B cell (primary cell): ENCODE results near the gene EXOC7. TPM values are rescaled to one million over a fixed set of nuclear protein-coding genes. Genes with fewer than 3 reads are reported as not detected.

Source experiments
- ATAC-seq: fragments of 200-7000 bp; cut with Tn5 transposase; one replicate; pipeline ENCODE4 v1.10.0; 2021; ENCODE audit warnings: low read depth, mild to moderate bottlenecking, moderate number of reproducible peaks, moderate library complexity
- CTCF ChIA-PET: fragments of 350-600 bp; sonication (Branson Sonifier 250); formaldehyde crosslinking; loops from one replicate; lab custom pipeline; 2021; ENCODE audit warnings: antibody characterized with exemption, inconsistent platforms; lab: Charles Lee
- POLR2A ChIA-PET: fragments of 350-600 bp; sonication (Branson Sonifier 250); formaldehyde crosslinking; loops from one replicate; lab custom pipeline; 2021; ENCODE audit warnings: antibody characterized with exemption; lab: Charles Lee
- DNase-seq: peaks from one replicate; pipeline ENCODE4 v3.0.0; 2013
- H2AFZ ChIP-seq: 2 replicates; pipeline ENCODE4 v1.6.1; 2012; ENCODE audit warnings: mild to moderate bottlenecking, low read depth, low read length; ENCODE audit not compliant: insufficient read depth, poor library complexity, severe bottlenecking
- H3K27ac ChIP-seq, 2 donors: 1 replicate in 1 of 2; 2 replicates in 1 of 2; pipeline ENCODE4 v1.5.1; 2012 to 2013; ENCODE audit warnings: low read length in 2 of 2, mild to moderate bottlenecking in 2 of 2, moderate library complexity in 1 of 2
- H3K27me3 ChIP-seq, 4 experiments: fragments of 200-600 bp in 1 of 4; sonication (generic) in 1 of 4; replicated peaks in 1 of 4; 1 replicate in 2 of 4; 2 replicates in 2 of 4; pipeline versions ENCODE4 v1.6.1 to v1.7.0; 2013 to 2016; ENCODE audit warnings: low read length in 3 of 4, mild to moderate bottlenecking in 2 of 4, mixed read lengths in 1 of 4, moderate library complexity in 1 of 4; ENCODE audit not compliant: insufficient read depth in 4 of 4, control insufficient read depth in 3 of 4; ENCODE audit errors: control extremely low read depth in 1 of 4
- H3K36me3 ChIP-seq, 2 experiments: replicated peaks in 1 of 2; 1 replicate in 1 of 2; 2 replicates in 1 of 2; pipeline versions ENCODE4 v1.6.1 to v1.7.1; 2013; ENCODE audit warnings: low read length in 1 of 2; ENCODE audit not compliant: insufficient read depth in 2 of 2, control insufficient read depth in 1 of 2; ENCODE audit errors: control extremely low read depth in 1 of 2, extremely low read depth in 1 of 2
- H3K4me1 ChIP-seq, 2 donors: fragments of 200-600 bp in 1 of 2; sonication (generic) in 1 of 2; 1 replicate in 1 of 2; 2 replicates in 1 of 2; pipeline versions ENCODE4 v1.5.1 to v1.6.1; 2013 to 2017; ENCODE audit warnings: low read length in 2 of 2; ENCODE audit not compliant: control insufficient read depth in 2 of 2, insufficient read depth in 2 of 2
- H3K4me2 ChIP-seq: replicated peaks from 2 replicates; pipeline ENCODE3; 2012; ENCODE audit warnings: mild to moderate bottlenecking, low read depth, low read length; ENCODE audit not compliant: poor library complexity, severe bottlenecking
- H3K4me3 ChIP-seq, 5 experiments: fragments of 200-600 bp in 1 of 5; sonication (generic) in 1 of 5; 1 replicate in 3 of 5; 2 replicates in 2 of 5; pipeline versions ENCODE4 v1.5.1 to v1.7.0; 2011 to 2016; ENCODE audit warnings: low read length in 4 of 5, mild to moderate bottlenecking in 4 of 5, low read depth in 2 of 5, control low read depth in 1 of 5, moderate library complexity in 1 of 5; ENCODE audit not compliant: insufficient read depth in 1 of 5; ENCODE audit errors: control extremely low read depth in 1 of 5, extremely low read depth in 1 of 5
- H3K79me2 ChIP-seq: fragments of 200-600 bp; sonication (generic); one replicate; pipeline ENCODE4 v1.6.0; 2016; ENCODE audit warnings: low read length; ENCODE audit not compliant: control insufficient read depth, insufficient read depth
- H3K9ac ChIP-seq: fragments of 200-600 bp; sonication (generic); 2 replicates; pipeline ENCODE4 v1.6.1; 2017; ENCODE audit warnings: mild to moderate bottlenecking, low read length, moderate library complexity
- H3K9me3 ChIP-seq, 3 donors: one replicate each; pipeline versions ENCODE4 v1.6.1 to v1.7.1; 2013; ENCODE audit warnings: low read length in 2 of 3; ENCODE audit not compliant: control insufficient read depth in 2 of 3, insufficient read depth in 1 of 3; ENCODE audit errors: control extremely low read depth in 1 of 3
- H4K20me1 ChIP-seq: 2 replicates; pipeline ENCODE4 v1.6.0; 2012; ENCODE audit warnings: mild to moderate bottlenecking, low read length; ENCODE audit not compliant: insufficient read depth, control insufficient read depth, poor library complexity, severe bottlenecking
- H3K27ac Mint-ChIP-seq: one replicate; pipeline ENCODE4 v1.8.0; 2021; ENCODE audit warnings: mixed read lengths
- H3K27me3 Mint-ChIP-seq: one replicate; pipeline ENCODE4 v1.8.0; 2021; ENCODE audit warnings: mixed read lengths
- H3K4me1 Mint-ChIP-seq: one replicate; pipeline ENCODE4 v1.8.0; 2021; ENCODE audit warnings: mixed read lengths
- H3K4me3 Mint-ChIP-seq: one replicate; pipeline ENCODE4 v1.8.0; 2021; ENCODE audit warnings: mixed read lengths
- H3K9me3 Mint-ChIP-seq: one replicate; pipeline ENCODE4 v1.8.0; 2022; ENCODE audit warnings: mixed read lengths; ENCODE audit not compliant: insufficient read depth
- EZH2 ChIP-seq: IDR thresholded peaks from 2 replicates; pipeline ENCODE4 v1.6.1; 2012; ENCODE audit warnings: borderline replicate concordance, low read depth, mild to moderate bottlenecking, moderate library complexity, low read length; ENCODE audit not compliant: insufficient read depth, poor library complexity, severe bottlenecking
- WGBS: methylation state at CpG from one replicate; pipeline ENCODE4 v1.1.5; 2013; ENCODE audit warnings: missing lambda C conversion rate; ENCODE audit not compliant: insufficient coverage; 5-methylcytosine and 5-hydroxymethylcytosine counted together
- intact Hi-C: fragments of 100-400 bp; cut with micrococcal nuclease; formaldehyde crosslinking; loops from one replicate; pipeline ENCODE4 v1.10.0; 2022
- polyA plus RNA-seq: library from polyadenylated mRNA; depleted of rRNA; stranded (reverse); fragments of >200 nt; gene quantifications from 2 replicates; pipeline ENCODE4 v1.2.3, GENCODE V29; 2012
- total RNA-seq, 2 donors: library from RNA; stranded (reverse); fragments of 120-200 nt in 1 of 2; gene quantifications; 1 replicate in 1 of 2; 2 replicates in 1 of 2; pipeline versions ENCODE4 v1.2.3 to v1.2.4, GENCODE V29; 2013 to 2022
- TF ChIP-seq, protein P1 (sequence below): fragments of 200-600 bp; IDR thresholded peaks from one replicate; pipeline ENCODE4 v1.8.0; 2022; ENCODE audit warnings: antibody characterized with exemption, mild to moderate bottlenecking

EXOC7 gene
- total and polyA plus RNA-seq, 2 donors (not counting 1 experiment from before 2014, with no cell fraction given) = 105 to 194 TPM

GRCh38 chr17:76148015-76148326 is 44.4 kb upstream of the EXOC7 start:
- H3K27ac Mint-ChIP-seq = no peak overlapping the region
- POLR2A ChIA-PET = no interaction called here
- H3K4me1 Mint-ChIP-seq = peaks cover 43% of the 10 kb centered on the region
- DNase-seq (no peak), ATAC-seq (no peak)
- Histone ChIP-seq H3K9me3 (no peaks in the 10 kb centered on the region), H3K9ac (no peak overlapping the region), H4K20me1 (no peaks in the 10 kb centered on the region), H2AFZ (no peak overlapping the region), H3K36me3 (no peaks in the 10 kb centered on the region), H3K27me3 (no peaks in the 10 kb centered on the region), H3K79me2 (no peaks in the 10 kb centered on the region), H3K4me2 (no peak overlapping the region), H3K4me1 (peaks cover 38 to 42% of the 10 kb centered on the region in 2 donors), H3K4me3 (no peak overlapping the region), H3K27ac (no peak overlapping the region)
- 100% methylated on average over 1 of the region's 1 CpG for WGBS
- CTCF ChIA-PET = no interaction called here
- TF ChIP-seq EZH2 = no peak
- TF ChIP-seq, protein P1, sequence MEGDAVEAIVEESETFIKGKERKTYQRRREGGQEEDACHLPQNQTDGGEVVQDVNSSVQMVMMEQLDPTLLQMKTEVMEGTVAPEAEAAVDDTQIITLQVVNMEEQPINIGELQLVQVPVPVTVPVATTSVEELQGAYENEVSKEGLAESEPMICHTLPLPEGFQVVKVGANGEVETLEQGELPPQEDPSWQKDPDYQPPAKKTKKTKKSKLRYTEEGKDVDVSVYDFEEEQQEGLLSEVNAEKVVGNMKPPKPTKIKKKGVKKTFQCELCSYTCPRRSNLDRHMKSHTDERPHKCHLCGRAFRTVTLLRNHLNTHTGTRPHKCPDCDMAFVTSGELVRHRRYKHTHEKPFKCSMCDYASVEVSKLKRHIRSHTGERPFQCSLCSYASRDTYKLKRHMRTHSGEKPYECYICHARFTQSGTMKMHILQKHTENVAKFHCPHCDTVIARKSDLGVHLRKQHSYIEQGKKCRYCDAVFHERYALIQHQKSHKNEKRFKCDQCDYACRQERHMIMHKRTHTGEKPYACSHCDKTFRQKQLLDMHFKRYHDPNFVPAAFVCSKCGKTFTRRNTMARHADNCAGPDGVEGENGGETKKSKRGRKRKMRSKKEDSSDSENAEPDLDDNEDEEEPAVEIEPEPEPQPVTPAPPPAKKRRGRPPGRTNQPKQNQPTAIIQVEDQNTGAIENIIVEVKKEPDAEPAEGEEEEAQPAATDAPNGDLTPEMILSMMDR = no peak
- H3K9me3 Mint-ChIP-seq = no peaks in the 10 kb centered on the region
- no peak overlapping the region for H3K4me3 Mint-ChIP-seq
- H3K27me3 Mint-ChIP-seq = no peaks in the 10 kb centered on the region
- intact Hi-C loops = no loop called here

- 97% methylated on average over 6 of the region's 13 CpGs for WGBS
Measured at GRCh38 chr17:76147211-76148014, 43.8 kb upstream of the EXOC7 start.

More at GRCh38 chr17:76147211-76148014, 43.8 kb upstream of the EXOC7 start:
- CTCF ChIA-PET = interaction anchor here (1.0 kb wide), 1 partner anchor 34 kb away, joined by 3 read pairs; no protein-coding TSS in a partner anchor
- POLR2A ChIA-PET = interaction anchor here (0.6 kb wide), 1 partner anchor 35 kb away, joined by 5 read pairs; no protein-coding TSS in a partner anchor
- ATAC-seq = no peak
- peaks cover 38 to 47% of the 10 kb centered on the region in 2 donors for H3K4me1 ChIP-seq
- H3K79me2 ChIP-seq = no peaks in the 10 kb centered on the region
- no peaks in the 10 kb centered on the region for H3K9me3 Mint-ChIP-seq
- no peaks in the 10 kb centered on the region for H4K20me1 ChIP-seq
- no peak overlapping the region for H3K4me3 ChIP-seq
- H2AFZ ChIP-seq = no peak overlapping the region
- H3K9me3 ChIP-seq = no peaks in the 10 kb centered on the region
- H3K27ac ChIP-seq = no peak overlapping the region
- H3K4me2 ChIP-seq = no peak overlapping the region
- no peak for DNase-seq
- TF ChIP-seq, protein P1 = peak; percentile 17
- TF ChIP-seq EZH2 = no peak
- no peaks in the 10 kb centered on the region for H3K27me3 ChIP-seq
- no peak overlapping the region for H3K9ac ChIP-seq
- peaks cover 49% of the 10 kb centered on the region for H3K4me1 Mint-ChIP-seq
- H3K27me3 Mint-ChIP-seq = no peaks in the 10 kb centered on the region
- no peaks in the 10 kb centered on the region for H3K36me3 ChIP-seq
- H3K4me3 Mint-ChIP-seq = no peak overlapping the region
- intact Hi-C loops = no loop called here
- H3K27ac Mint-ChIP-seq = peak overlapping the region; percentile 7
